K562 (cell line): ENCODE data around the gene LYPLA2. TPM values are rescaled to one million over a fixed set of nuclear protein-coding genes. Genes with fewer than 3 reads are reported as not detected.

Experiments
- ATAC-seq: fragments of 200-7000 bp; cut with Tn5 transposase; 3 replicates; pipeline ENCODE4 v1.9.1; 2020; ENCODE audit warnings: moderate library complexity
- BruUV-seq: library from RNA; stranded (reverse); fragments of 400-500 nt; replicated peaks from 2 replicates; lab custom pipeline; 2021; lab: Mats Ljungman, UMichigan
- CTCF ChIA-PET: fragments of 300-600 bp; formaldehyde crosslinking; extraction: SDS; loops from one replicate; lab custom pipeline; 2021; ENCODE audit warnings: low intra/inter-chr PET ratio; lab: Yijun Ruan, JAX
- POLR2A ChIA-PET: fragments of 300-600, 350-650 bp; sonication (Branson Sonifier 250); formaldehyde crosslinking; extraction: SDS; loops from one replicate; lab custom pipeline; 2021; ENCODE audit warnings: antibody characterized with exemption, inconsistent platforms; lab: Yijun Ruan, JAX
- DNase-seq, 4 experiments: peaks; one replicate each; pipeline versions ENCODE4 v3.0.0 to v3.0.0-alpha.2; 2011 to 2018; ENCODE audit warnings: low spot score in 3 of 4, mixed read lengths in 3 of 4; ENCODE audit errors: extremely low read depth in 1 of 4
- FAIRE-seq: peaks from 2 replicates; lab custom pipeline; 2011; peaks lifted over from hg19 to GRCh38; lab: Jason Lieb, UNC
- H2AFZ ChIP-seq: 2 replicates; pipeline ENCODE4 v1.6.0; 2011; ENCODE audit warnings: low read depth, low read length, control low read depth, inconsistent platforms
- H3K27ac ChIP-seq: fragments of 200-600 bp; 3 replicates; pipeline ENCODE4 v1.8.0; 2011; ENCODE audit warnings: low read depth, mild to moderate bottlenecking, control low read depth, inconsistent platforms, low read length, moderate library complexity, mixed read lengths; ENCODE audit errors: extremely low read depth
- H3K27me3 ChIP-seq, 2 experiments: fragments of 300-600 bp in 1 of 2; 2 replicates in 1 of 2; 3 replicates in 1 of 2; pipeline versions ENCODE4 v1.6.0 to v1.8.0; 2011; ENCODE audit warnings: inconsistent platforms in 2 of 2, low read length in 2 of 2, mild to moderate bottlenecking in 1 of 2, mixed read lengths in 1 of 2, moderate library complexity in 1 of 2; ENCODE audit not compliant: control insufficient read depth in 2 of 2, insufficient read depth in 2 of 2
- H3K36me3 ChIP-seq: fragments of 300-600 bp; 3 replicates; pipeline ENCODE4 v1.8.0; 2011; ENCODE audit warnings: mild to moderate bottlenecking, low read length, inconsistent platforms; ENCODE audit not compliant: control insufficient read depth, insufficient read depth
- H3K4me1 ChIP-seq, 2 experiments: fragments of 200-600 bp in 1 of 2; replicated peaks in 1 of 2; 2 replicates in 1 of 2; 3 replicates in 1 of 2; pipeline versions ENCODE4 v1.5.1 to v1.8.0; 2011; ENCODE audit warnings: inconsistent platforms in 2 of 2, low read length in 2 of 2, mild to moderate bottlenecking in 1 of 2, mixed read lengths in 1 of 2, moderate library complexity in 1 of 2; ENCODE audit not compliant: control insufficient read depth in 2 of 2, insufficient read depth in 2 of 2
- H3K4me2 ChIP-seq: 2 replicates; pipeline ENCODE4 v1.6.1; 2011; ENCODE audit warnings: low read length, control low read depth, inconsistent platforms, mixed read lengths; ENCODE audit not compliant: insufficient read depth
- H3K4me3 ChIP-seq: fragments of 200-600 bp; sonication (generic), shearing (Covaris generic); 2 replicates; pipeline ENCODE4 v1.5.1; 2016; ENCODE audit warnings: control low read depth, inconsistent platforms
- H3K79me2 ChIP-seq: fragments of 200-600 bp; 3 replicates; pipeline ENCODE4 v1.8.0; 2011; ENCODE audit warnings: low read length, inconsistent platforms; ENCODE audit not compliant: control insufficient read depth, insufficient read depth
- H3K9ac ChIP-seq, 2 experiments: 2 replicates each; pipeline versions ENCODE4 v1.6.0 to v1.6.1; 2011; ENCODE audit warnings: low read depth in 2 of 2, low read length in 2 of 2, control low read depth in 1 of 2, inconsistent platforms in 1 of 2, mild to moderate bottlenecking in 1 of 2, mixed read lengths in 1 of 2; ENCODE audit not compliant: insufficient read depth in 1 of 2
- H3K9me1 ChIP-seq: one replicate; pipeline ENCODE4 v1.6.0; 2011; ENCODE audit warnings: inconsistent platforms, mild to moderate bottlenecking, low read length, moderate library complexity; ENCODE audit not compliant: control insufficient read depth, insufficient read depth
- H3K9me3 ChIP-seq: replicated peaks from 2 replicates; pipeline ENCODE4 v1.5.1; 2011; ENCODE audit warnings: low read depth, low read length, inconsistent platforms; ENCODE audit not compliant: control insufficient read depth, insufficient read depth
- H4K20me1 ChIP-seq: replicated peaks from 2 replicates; pipeline ENCODE4 v1.6.1; 2011; ENCODE audit warnings: low read length, inconsistent platforms, mixed read lengths; ENCODE audit not compliant: control insufficient read depth, insufficient read depth
- CXXC5 ChIP-seq: fragments of 250-450 bp; sonication (Bioruptor Pico); IDR thresholded peaks from 2 replicates; pipeline ENCODE4 v1.8.0; 2022; ENCODE audit warnings: inconsistent platforms, mild to moderate bottlenecking, moderate library complexity
- HMGXB4 ChIP-seq: sonication (generic); formaldehyde crosslinking; IDR thresholded peaks from 2 replicates; pipeline ENCODE4 v1.8.1; 2023; ENCODE audit warnings: mild to moderate bottlenecking, missing genetic modification reagents
- HNRNPK ChIP-seq: fragments of 200-400 bp; formaldehyde crosslinking; IDR thresholded peaks from one replicate; pipeline ENCODE4 v1.6.1; 2018; ENCODE audit warnings: mild to moderate bottlenecking, low read depth, low read length; ENCODE audit not compliant: poor library complexity, severe bottlenecking
- ZBTB2 ChIP-seq: fragments of 450-650 bp; IDR thresholded peaks from 2 replicates; pipeline ENCODE4 v1.6.1; 2016; ENCODE audit warnings: antibody characterized with exemption
- ZBTB33 ChIP-seq: sonication (generic); formaldehyde crosslinking; IDR thresholded peaks from 2 replicates; pipeline ENCODE4 v1.8.1; 2023; ENCODE audit warnings: mild to moderate bottlenecking, missing genetic modification reagents
- ZNF76 ChIP-seq: fragments of 250-450 bp; sonication (Bioruptor Pico); IDR thresholded peaks from 2 replicates; pipeline ENCODE4 v1.4.0; 2020; ENCODE audit warnings: mild to moderate bottlenecking, moderate library complexity, borderline replicate concordance
- WGBS: fragments of 100-300 bp; shearing (Covaris generic); methylation state at CpG from one replicate; pipeline ENCODE4 v1.1.6; 2016; ENCODE audit warnings: low coverage, mixed read lengths; ENCODE audit not compliant: insufficient coverage; ENCODE audit errors: missing lambda C conversion rate; 5-methylcytosine and 5-hydroxymethylcytosine counted together
- in situ Hi-C: fragments of 300-500 bp; cut with MboI; formaldehyde crosslinking; loops from 4 replicates; pipeline ENCODE4 v1.15.0; 2018; ENCODE audit warnings: inconsistent platforms, mixed read lengths
- intact Hi-C: fragments of 100-400 bp; cut with micrococcal nuclease; formaldehyde crosslinking; loops from 2 replicates; pipeline ENCODE4 v1.14.2; 2022
- polyA plus RNA-seq, 8 experiments: library from polyadenylated mRNA; depleted of rRNA in 4 of 8; stranded (reverse) in 5 of 8; unstranded in 3 of 8; fragments of >200 nt; fragmentation: Nextera tagmentation in 2 of 8; fragmentation: Illumina TruSeq in 1 of 8; extraction: Ambion mirVana in 2 of 8; extraction: Trizol in 1 of 8; gene quantifications; 2 replicates each; pipeline versions ENCODE4 v1.2.1 to v1.2.3, GENCODE V29; 2011 to 2014; ENCODE audit warnings: inconsistent platforms in 1 of 8, missing spikeins in 1 of 8
- total RNA-seq, 7 experiments: library from RNA; depleted of rRNA in 6 of 7; stranded (reverse); fragments of >200 nt in 6 of 7; fragmentation: Illumina TruSeq in 2 of 7; extraction: Trizol in 2 of 7; gene quantifications; 2 replicates each; pipeline versions ENCODE4 v1.2.1 to v1.2.3, GENCODE V29; 2011 to 2021; ENCODE audit warnings: low replicate concordance in 1 of 7

The LYPLA2 gene
- total and polyA plus RNA-seq, 9 of the 15 experiments (the other 6 are each of a cell fraction or from before 2014, with no cell fraction given) = 3.9 to 128 (median 60.1) TPM

- Histone ChIP-seq H3K27me3 (no peaks in the 10 kb centered on the region; a peak in 1 of 5 replicates), H3K4me1 (no peaks in the 10 kb centered on the region), H3K9me3 (no peaks in the 10 kb centered on the region), H3K9ac (no peak overlapping the region), H3K79me2 (no peaks in the 10 kb centered on the region; the same call in 2 of the 3 replicates), H4K20me1 (0 out of 2 replicates have a peak, but pooled peaks cover 9% of the 10 kb centered on the region), H3K27ac (no peak overlapping the region), H3K9me1 (no peaks in the 10 kb centered on the region), H2AFZ (no peak overlapping the region), H3K36me3 (peaks cover 97% of the 10 kb centered on the region), H3K4me3 (no peak overlapping the region), H3K4me2 (no peak overlapping the region)
- no TSS peak for BruUV-seq
- intact Hi-C loops = no loop called here
- ATAC-seq (no peak), DNase-seq (no peak), FAIRE-seq (no peak)
- in situ Hi-C loops = no loop called here
- WGBS = 100% methylated on average over 1 of the region's 1 CpG
- TF ChIP-seq HNRNPK = no peak
- CTCF ChIA-PET = no interaction called here
- POLR2A ChIA-PET = interaction anchor here (0.7 to 1.4 kb wide), 3 partner anchors 14 to 95 kb away, joined by 3 to 5 read pairs (median 3); no protein-coding TSS in a partner anchor
Observed at GRCh38 chr1:23757812-23758211, 33.1 kb upstream of the LYPLA2 start.

GRCh38 chr1:23759277-23759676, 31.7 kb upstream of the LYPLA2 start:
- Histone ChIP-seq H3K36me3 (peaks cover 91% of the 10 kb centered on the region), H3K4me1 (no peaks in the 10 kb centered on the region), H3K79me2 (no peaks in the 10 kb centered on the region), H3K4me3 (no peak overlapping the region), H3K27me3 (no peaks in the 10 kb centered on the region; a peak in 1 of 5 replicates), H4K20me1 (0 out of 2 replicates have a peak, but pooled peaks cover 9% of the 10 kb centered on the region), H3K9ac (no peak overlapping the region), H3K27ac (no peak overlapping the region), H3K4me2 (no peak overlapping the region), H3K9me3 (no peaks in the 10 kb centered on the region), H2AFZ (no peak overlapping the region), H3K9me1 (no peaks in the 10 kb centered on the region)
- DNase-seq (no peak), FAIRE-seq (no peak), ATAC-seq (no peak)
- intact Hi-C loops = no loop called here
- in situ Hi-C loops = no loop called here
- no TSS peak for BruUV-seq
- ChIA-PET POLR2A (interaction anchor here (0.6 to 1.1 kb wide), 2 partner anchors 15 to 206 kb away, joined by 3 read pairs; no protein-coding TSS in a partner anchor), CTCF (interaction anchor here (0.6 kb wide), 1 partner anchor 279 kb away, joined by 3 read pairs; no protein-coding TSS in a partner anchor)
- 81% methylated on average over 4 of the region's 4 CpGs for WGBS
- TF ChIP-seq ZBTB33 = 0 out of 2 replicates have a peak, but pooled peaks have one; percentile 24
- TF ChIP-seq CXXC5 (CRISPR knock-in tag) = no peak
- TF ChIP-seq ZNF76 = no peak
- TF ChIP-seq ZBTB2 = no peak
- TF ChIP-seq HMGXB4 (CRISPR knock-in tag) = no peak
